Endothelial cell (in vitro differentiated cells): ENCODE results near the gene MPP2. TPM values are rescaled to one million over a fixed set of nuclear protein-coding genes. Genes with fewer than 3 reads are reported as not detected.

Source experiments
- DNase-seq: peaks from one replicate; pipeline ENCODE4 v3.0.0; 2021; ENCODE audit warnings: low spot score
- H3K27ac Mint-ChIP-seq: one replicate; pipeline ENCODE4 v1.8.0; 2021; ENCODE audit warnings: mixed read lengths, inconsistent platforms; ENCODE audit not compliant: unreplicated experiment
- H3K27me3 Mint-ChIP-seq: one replicate; pipeline ENCODE4 v1.8.0; 2021; ENCODE audit warnings: mild to moderate bottlenecking, moderate library complexity, mixed read lengths, inconsistent platforms; ENCODE audit not compliant: unreplicated experiment
- H3K36me3 Mint-ChIP-seq: one replicate; pipeline ENCODE4 v1.8.0; 2021; ENCODE audit warnings: mild to moderate bottlenecking, low read depth, mixed read lengths, inconsistent platforms; ENCODE audit not compliant: unreplicated experiment
- H3K4me1 Mint-ChIP-seq: one replicate; pipeline ENCODE4 v1.8.0; 2021; ENCODE audit warnings: mild to moderate bottlenecking, mixed read lengths, inconsistent platforms; ENCODE audit not compliant: unreplicated experiment
- H3K4me3 Mint-ChIP-seq: one replicate; pipeline ENCODE4 v1.8.0; 2021; ENCODE audit warnings: mild to moderate bottlenecking, mixed read lengths, inconsistent platforms; ENCODE audit not compliant: unreplicated experiment
- H3K9me3 Mint-ChIP-seq: one replicate; pipeline ENCODE4 v1.8.0; 2021; ENCODE audit warnings: mixed read lengths, inconsistent platforms; ENCODE audit not compliant: unreplicated experiment
- CTCF ChIP-seq: fragments of 200-600 bp; sonication (generic); IDR thresholded peaks from one replicate; pipeline ENCODE4 v1.5.0; 2021; ENCODE audit warnings: antibody characterized with exemption; ENCODE audit not compliant: unreplicated experiment
- long read RNA-seq: library from polyadenylated mRNA; unstranded; transcript quantifications from one replicate; pipeline ENCODE4 v2.0.0, GENCODE V29; 2020; ENCODE audit not compliant: unreplicated experiment
- total RNA-seq: library from RNA; stranded (reverse); fragmentation: NEBNext Ultra II Directional; extraction: Animal tissue kit (Norgen Biotek cat#: 25700); gene quantifications from one replicate; pipeline ENCODE4 v1.2.1, GENCODE V29; 2021; ENCODE audit not compliant: unreplicated experiment

Gene MPP2
- 8.4 TPM for total RNA-seq
- long read RNA-seq, partial matches to known transcripts, result 1 of 1 reads
- long read RNA-seq, other reads (novel, unspliced or antisense), result 0 of 1 reads

- H3K36me3 Mint-ChIP-seq, result no peaks in the 10 kb centered on the region
- TF ChIP-seq CTCF, result no peak
- H3K4me1 Mint-ChIP-seq, result peaks cover 3% of the 10 kb centered on the region
- peaks cover 11% of the 10 kb centered on the region for H3K27me3 Mint-ChIP-seq
- H3K9me3 Mint-ChIP-seq, result no peaks in the 10 kb centered on the region
- peak within 1 kb of the TSS; percentile 77 for H3K4me3 Mint-ChIP-seq
- H3K27ac Mint-ChIP-seq, result peak within 1 kb of the TSS; percentile 70
- peak; percentile 85 for DNase-seq
These were observed at the start of gene MPP2 for GRCh38 chr17:43907425-43907981. TSS of gene MPP2 (minus strand) at chr17:43907536. CDS start at chr17:43904460, 3,076 bp downstream.

- Mint-ChIP-seq H3K27me3 (peaks cover 20% of the 10 kb centered on the region), H3K4me1 (no peaks in the 10 kb centered on the region), H3K9me3 (no peaks in the 10 kb centered on the region), H3K27ac (no peak overlapping the region), H3K4me3 (no peak overlapping the region), H3K36me3 (no peaks in the 10 kb centered on the region)
- TF ChIP-seq CTCF, result no peak
- no peak for DNase-seq
These were observed 48.9 kb upstream of the MPP2 start for GRCh38 chr17:43956222-43956621.

DNA sequence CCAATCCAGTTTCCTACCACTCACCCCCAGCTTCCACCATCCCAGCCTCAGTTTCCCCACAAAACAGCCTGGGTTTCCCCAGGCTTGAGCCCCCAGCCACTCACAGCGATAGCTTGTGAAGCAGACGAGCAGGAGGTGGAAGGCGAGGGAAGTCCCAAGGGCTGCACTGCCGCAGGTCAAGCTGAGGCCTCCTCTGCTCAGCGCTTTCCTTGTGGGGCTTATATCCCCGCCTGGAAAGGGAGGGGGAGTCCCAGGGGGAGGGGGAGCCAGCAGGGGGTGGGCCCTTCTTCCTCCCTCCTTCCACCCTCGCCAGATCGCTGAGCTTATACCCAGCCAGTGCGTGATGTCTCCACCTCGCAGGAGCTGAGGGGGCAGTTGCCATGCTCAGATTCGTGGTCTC lies 46.4 kb upstream of the MPP2 start, which contains the start of gene PYY:
PYY (minus strand) TSS at position 195 of the 400 bp plus-strand sequence. CDS start 457 bp downstream, outside the sequence.
- TF ChIP-seq CTCF, result no peak
- Mint-ChIP-seq H3K9me3 (no peaks in the 10 kb centered on the region), H3K27ac (no peak within 1 kb of the TSS), H3K4me3 (peak within 1 kb of the TSS; percentile 74), H3K36me3 (no peaks in the 10 kb centered on the region), H3K27me3 (peaks cover 20% of the 10 kb centered on the region), H3K4me1 (no peaks in the 10 kb centered on the region)
- no peak for DNase-seq

GRCh38 chr17:43952724-43953666 lies 45.7 kb upstream of the MPP2 start:
- H3K36me3 Mint-ChIP-seq, result no peaks in the 10 kb centered on the region
- TF ChIP-seq CTCF, result no peak
- peak overlapping the region; percentile 74 for H3K4me3 Mint-ChIP-seq
- peak; percentile 30 for DNase-seq
- H3K27ac Mint-ChIP-seq, result no peak overlapping the region
- H3K9me3 Mint-ChIP-seq, result no peaks in the 10 kb centered on the region
- peaks cover 20% of the 10 kb centered on the region for H3K27me3 Mint-ChIP-seq
- peaks cover 1% of the 10 kb centered on the region for H3K4me1 Mint-ChIP-seq
